WERI-Rb-1 (cell line): ENCODE data around the gene CACNA2D1.
A peak's percentile ranks its signal among the peaks of the same experiment; 100 is the strongest.

ENCODE experiments used
- DNase-seq: peaks from one replicate; pipeline ENCODE4 v3.0.0-alpha.2; 2020
- H3K27ac ChIP-seq: fragments of 250-450 bp; sonication (Bioruptor Pico); 2 replicates; pipeline ENCODE4 v1.5.1; 2020; ENCODE audit warnings: mild to moderate bottlenecking, moderate library complexity
- H3K27me3 ChIP-seq: fragments of 250-450 bp; sonication (Bioruptor Pico); 2 replicates; pipeline ENCODE4 v1.5.1; 2021; ENCODE audit warnings: mild to moderate bottlenecking, low read depth, moderate library complexity; ENCODE audit not compliant: insufficient read depth, severe bottlenecking
- H3K36me3 ChIP-seq: fragments of 250-450 bp; sonication (Bioruptor Pico); 2 replicates; pipeline ENCODE4 v1.5.1; 2020; ENCODE audit warnings: mild to moderate bottlenecking, moderate library complexity
- H3K4me3 ChIP-seq: 2 replicates; pipeline ENCODE4 v1.5.1; 2011; ENCODE audit warnings: low read depth, mild to moderate bottlenecking, control low read depth, low read length
- H3K9me3 ChIP-seq: fragments of 250-450 bp; sonication (Bioruptor Pico); 2 replicates; pipeline ENCODE4 v1.5.1; 2021; ENCODE audit warnings: mild to moderate bottlenecking, moderate library complexity; ENCODE audit not compliant: severe bottlenecking
- TF ChIP-seq, protein P1 (sequence below): IDR thresholded peaks from 2 replicates; pipeline ENCODE4 v1.5.1; 2011; ENCODE audit warnings: low read depth, mild to moderate bottlenecking, control low read depth, inconsistent platforms, low read length

CACNA2D1 gene

DNA sequence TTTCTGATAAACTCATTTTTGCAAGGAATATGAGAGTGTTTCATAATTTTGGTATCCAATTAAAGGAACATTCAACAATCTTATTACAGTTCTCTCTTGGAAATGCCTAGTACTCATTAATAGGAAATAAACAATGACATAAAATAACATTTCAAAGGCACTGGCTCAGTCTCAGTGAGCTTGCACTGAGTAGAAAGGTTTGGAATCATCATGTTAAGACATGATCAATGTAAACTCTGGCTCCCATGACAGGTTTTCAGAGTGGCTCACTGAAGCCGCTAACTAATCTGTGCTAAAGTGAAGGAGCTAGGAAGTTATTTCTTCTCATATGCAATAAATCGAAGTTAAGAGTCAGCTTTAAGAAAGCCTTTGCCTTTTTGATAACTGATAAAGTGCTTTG, 470.5 kb downstream of the CACNA2D1 start:
- DNase-seq: no peak
- no peaks in the 10 kb centered on the region; the same call in 1 of the 2 replicates for H3K36me3 ChIP-seq
- H3K4me3 ChIP-seq: no peak overlapping the region
- no peak overlapping the region for H3K27ac ChIP-seq
- no peaks in the 10 kb centered on the region for H3K9me3 ChIP-seq
- no peaks in the 10 kb centered on the region for H3K27me3 ChIP-seq
- TF ChIP-seq, protein P1, sequence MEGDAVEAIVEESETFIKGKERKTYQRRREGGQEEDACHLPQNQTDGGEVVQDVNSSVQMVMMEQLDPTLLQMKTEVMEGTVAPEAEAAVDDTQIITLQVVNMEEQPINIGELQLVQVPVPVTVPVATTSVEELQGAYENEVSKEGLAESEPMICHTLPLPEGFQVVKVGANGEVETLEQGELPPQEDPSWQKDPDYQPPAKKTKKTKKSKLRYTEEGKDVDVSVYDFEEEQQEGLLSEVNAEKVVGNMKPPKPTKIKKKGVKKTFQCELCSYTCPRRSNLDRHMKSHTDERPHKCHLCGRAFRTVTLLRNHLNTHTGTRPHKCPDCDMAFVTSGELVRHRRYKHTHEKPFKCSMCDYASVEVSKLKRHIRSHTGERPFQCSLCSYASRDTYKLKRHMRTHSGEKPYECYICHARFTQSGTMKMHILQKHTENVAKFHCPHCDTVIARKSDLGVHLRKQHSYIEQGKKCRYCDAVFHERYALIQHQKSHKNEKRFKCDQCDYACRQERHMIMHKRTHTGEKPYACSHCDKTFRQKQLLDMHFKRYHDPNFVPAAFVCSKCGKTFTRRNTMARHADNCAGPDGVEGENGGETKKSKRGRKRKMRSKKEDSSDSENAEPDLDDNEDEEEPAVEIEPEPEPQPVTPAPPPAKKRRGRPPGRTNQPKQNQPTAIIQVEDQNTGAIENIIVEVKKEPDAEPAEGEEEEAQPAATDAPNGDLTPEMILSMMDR: no peak

DNA sequence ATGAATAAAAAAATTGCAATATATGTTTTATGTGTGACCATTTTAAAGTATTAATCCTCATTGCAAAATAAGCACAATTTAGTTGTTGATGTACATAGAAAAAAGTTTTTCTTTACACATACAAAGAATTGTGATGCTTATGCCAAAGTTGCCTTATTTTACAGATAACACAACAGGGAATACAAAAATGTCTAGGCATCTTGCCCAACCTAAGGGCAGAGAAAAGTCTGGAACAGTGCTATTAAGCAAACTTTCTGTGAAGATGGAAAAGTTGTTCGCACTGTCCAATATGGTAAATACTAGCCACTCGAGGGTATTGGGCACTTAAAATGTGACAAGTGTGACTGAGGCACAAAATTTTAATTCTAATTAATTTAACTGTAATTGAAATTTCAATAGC, 483.6 kb downstream of the CACNA2D1 start:
- TF ChIP-seq, protein P1: no peak

DNA sequence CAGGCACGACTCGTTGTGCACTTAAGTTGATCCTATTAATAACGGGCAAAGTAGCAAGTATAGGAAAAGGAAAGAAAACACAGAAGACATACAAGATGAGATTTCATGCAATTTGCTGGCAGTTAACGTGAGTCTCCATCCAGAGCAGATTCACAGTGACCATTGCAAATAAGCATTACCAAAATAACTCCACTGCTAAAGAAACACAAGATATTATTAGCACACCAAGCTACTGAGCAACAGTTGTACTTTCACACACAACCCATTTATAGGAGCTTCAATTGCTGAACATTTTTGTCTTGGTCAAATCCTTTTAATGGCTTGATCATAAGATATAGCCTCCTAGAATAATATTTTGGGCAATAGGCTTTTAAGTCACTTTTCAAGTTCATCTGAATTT, 486.1 kb downstream of the CACNA2D1 start:
- no peaks in the 10 kb centered on the region for H3K9me3 ChIP-seq
- H3K36me3 ChIP-seq: peaks cover 3% of the 10 kb centered on the region

More for the DNA sequence above, 483.6 kb downstream of the CACNA2D1 start:
- Histone ChIP-seq H3K36me3 (peaks cover 3% of the 10 kb centered on the region), H3K27ac (no peak overlapping the region), H3K27me3 (no peaks in the 10 kb centered on the region), H3K4me3 (no peak overlapping the region), H3K9me3 (no peaks in the 10 kb centered on the region)
- DNase-seq: no peak

DNA sequence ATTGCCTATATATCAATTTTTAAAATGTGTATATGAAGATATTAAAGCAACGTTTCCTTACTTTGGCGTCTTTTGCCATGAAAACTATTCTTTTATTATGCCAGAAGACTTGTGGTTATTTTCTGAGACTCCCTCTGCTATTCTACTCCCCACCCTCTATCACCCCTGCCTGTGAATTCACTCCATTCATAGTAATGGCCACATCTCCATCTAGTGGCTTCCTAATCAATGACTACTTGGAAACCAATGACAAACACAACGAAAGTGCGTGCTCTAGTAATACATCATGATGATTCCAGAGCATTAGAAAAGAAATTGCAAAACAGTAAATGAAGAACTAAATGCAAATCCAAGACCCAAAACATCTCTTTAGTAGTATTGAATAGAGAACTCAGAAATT, 487.1 kb downstream of the CACNA2D1 start:
- no peak overlapping the region for H3K27ac ChIP-seq
- H3K9me3 ChIP-seq: no peaks in the 10 kb centered on the region
- H3K36me3 ChIP-seq: peaks cover 3% of the 10 kb centered on the region
- TF ChIP-seq, protein P1: peak; percentile 37; the same call in 1 of the 2 replicates
- DNase-seq: peak; percentile 19
- no peaks in the 10 kb centered on the region for H3K27me3 ChIP-seq
- H3K4me3 ChIP-seq: no peak overlapping the region

More for the DNA sequence above, 486.1 kb downstream of the CACNA2D1 start:
- no peak overlapping the region for H3K27ac ChIP-seq
- no peaks in the 10 kb centered on the region for H3K27me3 ChIP-seq
- TF ChIP-seq, protein P1: no peak
- no peak for DNase-seq
- no peak overlapping the region for H3K4me3 ChIP-seq

DNA sequence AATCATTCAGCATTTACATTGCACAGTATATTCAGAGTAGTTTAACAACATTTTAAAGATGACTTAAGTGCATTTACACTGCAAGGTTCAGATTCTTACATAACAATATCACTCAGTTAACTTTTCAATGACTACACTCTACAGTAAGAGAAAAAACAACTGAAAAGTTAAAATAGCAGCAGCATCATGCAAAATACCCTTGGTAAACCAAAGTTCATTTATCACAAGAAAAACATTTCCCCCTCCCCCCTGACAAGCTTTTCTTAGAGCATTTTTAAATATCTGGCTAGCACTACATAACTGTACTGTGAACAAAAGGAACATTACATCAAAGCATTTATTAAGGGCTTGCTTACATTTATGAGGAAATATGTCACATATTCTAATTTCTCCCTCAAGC, 494.3 kb downstream of the CACNA2D1 start:
- no peaks in the 10 kb centered on the region for H3K36me3 ChIP-seq
- H3K4me3 ChIP-seq: no peak overlapping the region
- DNase-seq: no peak
- H3K27ac ChIP-seq: no peak overlapping the region
- no peaks in the 10 kb centered on the region for H3K27me3 ChIP-seq
- TF ChIP-seq, protein P1: no peak
- H3K9me3 ChIP-seq: no peaks in the 10 kb centered on the region

DNA sequence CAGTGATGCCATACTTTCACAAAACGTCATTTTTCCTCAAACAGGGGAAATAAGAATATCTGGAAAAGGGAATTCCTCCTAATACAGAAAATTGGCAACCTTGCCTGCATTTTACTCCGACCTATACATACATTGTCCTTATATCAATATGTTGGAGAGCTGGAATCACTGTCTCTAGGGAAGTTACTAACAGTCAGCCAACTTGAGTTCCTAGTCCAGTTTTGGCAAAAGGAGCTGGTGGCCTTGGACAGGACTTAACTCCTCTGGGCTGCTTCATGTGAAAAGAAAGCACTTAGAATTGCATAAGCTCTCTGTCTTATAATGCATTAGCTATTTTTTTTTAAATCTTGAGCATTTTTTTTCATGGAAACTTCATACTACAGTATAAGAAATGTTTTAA, 499.5 kb downstream of the CACNA2D1 start:
- Histone ChIP-seq H3K4me3 (no peak overlapping the region), H3K27me3 (no peaks in the 10 kb centered on the region), H3K27ac (no peak overlapping the region), H3K9me3 (no peaks in the 10 kb centered on the region), H3K36me3 (no peaks in the 10 kb centered on the region)
- DNase-seq: no peak
- TF ChIP-seq, protein P1: no peak
